Cerebellar nuclear complex (tissue), 1 donor: ENCODE results near the gene MYO5B.

Source experiments
- DNase-seq, 2 experiments: peaks; one replicate each; lab custom pipeline; 2025; lab: John Stamatoyannopoulos, UW

MYO5B gene

GRCh38 chr18:50071397-50071796, 123.5 kb downstream of the MYO5B start:
- no peak for DNase-seq

DNA sequence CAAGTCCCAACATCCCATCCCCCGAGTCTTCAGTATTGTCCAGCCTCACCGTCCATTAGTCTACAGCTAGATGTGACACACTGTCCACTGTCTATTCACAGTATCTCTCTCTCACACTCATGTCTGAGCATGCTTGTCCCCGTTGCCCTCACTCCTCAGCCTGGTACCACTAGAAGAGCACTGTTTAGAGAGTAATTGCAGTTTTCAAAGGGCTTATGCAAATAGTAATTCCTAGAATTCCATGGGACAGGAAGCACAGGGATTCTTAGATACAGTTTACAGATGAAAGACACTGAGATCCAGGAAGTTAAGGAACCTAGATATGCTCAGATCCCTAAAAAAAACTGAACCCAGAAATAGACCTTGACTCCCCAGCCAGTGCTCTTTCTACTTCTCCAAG, 125.5 kb downstream of the MYO5B start:
- DNase-seq, result no peak

DNA sequence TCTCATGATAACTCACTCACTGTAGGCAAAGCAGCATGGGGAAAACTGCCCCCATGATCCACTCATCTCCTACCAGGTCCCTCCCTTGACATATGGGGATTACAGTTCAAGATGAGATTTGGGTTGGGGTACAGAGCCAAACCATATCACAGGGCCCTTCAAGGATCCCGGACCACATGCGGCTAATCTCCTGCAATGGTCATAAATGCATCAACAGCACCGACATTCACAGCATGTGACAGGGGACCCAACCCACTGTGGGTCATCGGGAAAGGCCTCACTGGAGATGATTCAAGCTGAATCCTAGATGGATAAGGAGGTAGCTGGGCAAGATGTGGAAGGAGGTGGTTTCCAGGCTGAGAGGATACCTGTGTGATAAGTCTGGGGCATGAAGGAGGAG, 129.4 kb downstream of the MYO5B start:
- no peak for DNase-seq

GRCh38 chr18:50065039-50065438, 129.9 kb downstream of the MYO5B start:
- DNase-seq, result no peak

- DNase-seq, result no peak
Measured at GRCh38 chr18:50061876-50062517, 132.9 kb downstream of the MYO5B start.

DNA sequence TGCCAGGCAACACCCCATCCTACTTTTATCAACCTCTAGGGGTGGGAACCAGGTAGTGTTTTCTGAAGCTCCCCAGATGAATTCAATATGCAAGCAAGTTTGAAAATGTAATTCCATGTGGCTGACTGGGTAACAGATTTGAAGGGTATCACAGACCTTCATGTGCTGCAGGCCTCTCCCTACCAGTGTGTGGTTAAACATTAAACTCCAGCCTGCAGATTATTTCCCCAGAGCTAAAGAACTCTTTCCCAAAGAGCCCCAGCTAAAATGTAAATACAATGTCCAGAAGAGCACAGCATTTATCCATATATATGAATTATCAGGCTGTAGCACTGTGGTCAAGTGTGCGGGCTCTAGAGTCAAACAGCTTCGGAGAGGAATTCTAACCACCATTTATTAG, 134.1 kb downstream of the MYO5B start:
- no peak for DNase-seq

DNA sequence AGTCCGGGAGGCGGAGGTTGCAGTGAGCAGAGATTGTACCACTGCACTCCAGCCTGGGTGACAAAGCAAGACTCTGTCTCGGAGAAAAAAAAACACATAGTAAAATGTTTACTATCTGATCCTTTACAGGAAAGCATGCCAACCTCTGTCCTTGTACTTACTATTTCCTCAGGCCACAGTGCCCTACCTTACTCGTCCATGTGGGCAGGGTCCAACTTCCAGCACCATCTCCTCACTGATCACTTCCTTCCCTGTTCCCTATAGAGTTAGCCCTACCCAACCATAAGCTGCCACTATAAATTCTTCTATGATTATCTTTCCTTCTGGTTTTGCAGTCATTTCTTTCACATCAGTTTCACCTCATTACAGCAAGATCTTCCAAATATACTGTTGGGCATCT, 136.2 kb downstream of the MYO5B start:
- DNase-seq, result no peak

DNA sequence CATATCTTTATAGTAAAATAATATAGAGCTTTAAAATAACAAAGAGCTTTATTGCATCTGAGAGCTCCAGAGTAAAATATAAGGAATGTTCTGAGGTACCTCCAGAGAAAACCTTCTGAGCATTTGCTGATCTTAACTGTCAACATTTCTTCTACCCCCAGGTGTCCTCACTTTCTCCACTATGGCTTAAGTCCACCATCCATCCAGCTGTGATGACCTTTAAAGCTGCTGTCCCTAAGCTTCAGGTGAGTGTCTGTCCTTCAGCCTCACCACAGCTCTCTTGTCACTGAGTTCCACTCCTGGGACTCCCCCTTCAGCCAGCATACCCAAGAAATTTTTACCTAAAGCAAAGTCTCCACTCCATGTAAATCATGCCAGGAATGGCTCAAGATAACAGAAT, 137.9 kb downstream of the MYO5B start:
- DNase-seq, result no peak

DNA sequence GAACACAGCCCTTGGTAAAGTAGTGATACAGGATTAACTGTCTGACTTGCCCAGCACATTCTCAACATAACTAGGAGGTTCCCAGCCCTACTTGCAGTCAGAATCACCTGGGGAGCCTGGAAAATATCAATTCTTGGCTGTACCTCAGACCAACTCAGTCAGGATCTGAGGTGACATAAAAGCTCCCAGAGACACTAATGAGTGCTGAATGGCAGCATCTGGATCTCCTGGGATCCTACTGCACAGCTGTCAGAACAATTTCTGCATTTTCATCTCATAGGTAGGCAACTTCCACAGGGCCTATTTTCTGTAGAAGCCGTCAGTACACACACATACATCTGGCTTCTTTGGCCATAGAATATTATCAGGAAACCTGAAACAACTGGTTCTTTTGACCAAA, 138.8 kb downstream of the MYO5B start:
- DNase-seq, result no peak

DNA sequence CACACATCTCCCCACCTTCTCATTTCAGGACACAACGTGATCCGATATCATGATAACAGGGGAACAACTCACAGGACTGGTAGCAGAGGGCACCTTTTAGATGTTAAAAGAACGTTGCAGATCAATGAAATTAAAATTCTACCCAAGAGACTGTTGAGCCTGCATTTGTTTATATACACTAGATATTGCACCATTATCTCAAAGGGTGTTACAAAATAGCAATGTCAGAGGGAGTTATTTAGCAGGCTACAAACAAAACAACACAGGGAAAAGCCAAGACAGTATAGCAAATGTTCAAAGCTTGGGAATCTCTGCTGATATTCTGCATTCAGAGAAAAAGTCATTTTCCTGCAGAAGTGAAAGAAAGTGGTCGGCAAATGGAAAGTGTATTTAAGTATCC, 139.5 kb downstream of the MYO5B start:
- no peak for DNase-seq

GRCh38 chr18:50053111-50053510, 141.8 kb downstream of the MYO5B start:
- DNase-seq, result no peak

GRCh38 chr18:50051288-50051687, 143.7 kb downstream of the MYO5B start:
- DNase-seq, result no peak

DNA sequence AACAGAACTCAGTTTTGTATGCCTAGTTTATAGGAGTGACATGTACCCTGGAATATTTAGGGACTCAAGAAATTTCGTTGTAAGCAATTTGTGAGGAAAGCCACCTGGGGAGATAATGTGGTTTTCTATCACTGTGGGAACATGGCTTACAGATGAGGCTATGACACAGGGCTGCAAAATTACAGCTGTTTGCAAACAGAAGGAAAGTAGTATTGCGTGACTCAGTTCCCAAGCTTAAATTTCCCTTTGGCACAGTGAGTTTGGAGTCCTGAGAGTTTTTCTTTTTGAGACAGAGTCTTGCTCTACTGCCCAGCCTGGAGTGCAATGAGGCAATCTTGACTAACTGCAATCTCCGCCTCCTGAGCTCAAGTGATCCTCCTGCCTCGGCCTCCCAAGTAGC, 149.8 kb downstream of the MYO5B start:
- no peak for DNase-seq

- peak; percentile 1 to 15 for DNase-seq
Measured at GRCh38 chr18:50044402-50044801, 150.5 kb downstream of the MYO5B start.

- no peak for DNase-seq
Measured at GRCh38 chr18:50042611-50043010, 152.3 kb downstream of the MYO5B start.

- no peak for DNase-seq
Measured at GRCh38 chr18:50039746-50040145, 155.2 kb downstream of the MYO5B start.

GRCh38 chr18:50038448-50038847, 156.5 kb downstream of the MYO5B start:
- DNase-seq, result no peak

GRCh38 chr18:50034029-50034428, 160.9 kb downstream of the MYO5B start:
- no peak for DNase-seq

DNA sequence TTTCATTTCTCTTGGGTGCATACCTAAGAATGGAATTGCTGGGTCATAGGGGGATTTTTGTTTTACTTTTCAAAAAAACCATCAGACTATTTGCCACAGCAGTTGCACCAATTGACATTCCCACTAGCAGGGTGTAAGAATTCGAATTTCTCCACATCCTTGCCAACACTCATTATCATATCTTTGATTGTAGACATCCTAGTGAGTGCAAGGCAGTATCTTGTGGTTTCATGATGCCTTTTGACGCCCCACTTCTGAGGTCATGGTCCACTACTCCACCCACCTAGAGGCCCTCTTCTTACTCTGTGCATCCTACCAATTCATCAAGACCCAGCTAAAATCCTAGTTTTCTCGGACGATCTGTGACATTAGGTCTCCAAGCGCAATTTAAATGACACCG, 161.9 kb downstream of the MYO5B start:
- DNase-seq, result no peak

GRCh38 chr18:50030146-50030545, 164.8 kb downstream of the MYO5B start:
- no peak for DNase-seq

DNA sequence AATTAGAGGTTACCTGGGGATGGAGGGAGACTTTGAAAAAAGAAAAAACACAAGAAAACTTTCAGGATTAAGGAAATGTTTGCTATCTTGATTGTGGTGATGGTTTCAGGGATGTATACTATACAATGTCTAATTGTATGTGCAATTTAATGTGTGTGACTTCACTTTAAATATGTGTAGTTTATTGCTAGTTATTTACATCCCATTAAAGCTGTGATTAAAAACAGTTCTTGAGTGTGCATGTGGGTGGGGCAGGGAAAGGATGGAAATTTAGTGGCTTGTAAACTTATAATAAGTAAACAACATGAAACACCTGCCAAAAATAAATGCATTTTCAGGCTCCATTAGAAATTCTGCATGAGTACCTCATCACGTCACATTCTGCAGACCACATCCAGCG, 167.0 kb downstream of the MYO5B start:
- DNase-seq, result no peak

GRCh38 chr18:50024466-50024865, 170.5 kb downstream of the MYO5B start:
- DNase-seq, result no peak

- DNase-seq, result no peak
Measured at GRCh38 chr18:50022985-50023384, 172.0 kb downstream of the MYO5B start.

GRCh38 chr18:50014606-50015005, 180.3 kb downstream of the MYO5B start:
- DNase-seq, result no peak
